Right kidney (tissue), 1 donor: Measurements from ENCODE around the gene ATF6.
"Not testable (repeated sequence)": the region's sequence is repeated elsewhere in the genome, so short reads cannot be mapped to it uniquely, and the experiment has no call there.

Source experiments
- DNase-seq: peaks from one replicate; pipeline ENCODE4 v3.0.0-alpha.2; 2016

The ATF6 gene

DNA sequence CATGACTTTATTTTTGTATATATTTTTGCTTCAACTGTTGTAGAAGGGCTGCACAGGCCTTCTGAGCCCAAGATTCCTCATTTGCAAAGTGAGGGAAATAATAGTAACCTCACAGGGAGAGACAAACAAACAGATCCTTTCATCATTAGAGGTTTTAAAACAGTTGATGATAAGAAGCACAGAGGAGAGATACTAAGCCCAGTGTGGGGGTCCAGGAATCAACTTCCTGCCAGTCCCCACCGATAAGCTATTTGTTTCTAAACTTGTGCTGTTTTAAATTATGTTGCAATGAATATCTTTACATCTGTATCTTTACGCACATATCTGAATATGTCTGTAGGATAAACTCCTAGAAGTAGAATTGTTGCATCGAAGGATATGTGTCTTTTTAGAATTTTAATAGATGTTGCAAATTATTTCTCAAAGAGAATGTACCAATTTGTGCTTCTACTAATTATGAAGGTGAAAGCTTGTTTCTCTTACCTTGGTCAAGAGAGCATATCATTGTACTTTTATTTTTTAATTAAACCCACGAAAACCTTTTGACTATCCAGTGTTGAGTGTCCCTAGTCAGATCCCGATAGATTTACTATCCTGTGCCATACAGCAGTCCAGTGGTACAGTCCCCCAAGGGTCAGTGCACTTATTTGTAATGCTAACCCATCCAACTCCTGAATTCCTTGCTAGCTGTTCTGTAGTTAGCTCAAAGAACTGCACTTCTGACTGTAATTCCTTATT lies 34.0 kb upstream of the ATF6 start:
- DNase-seq = no peak

DNA sequence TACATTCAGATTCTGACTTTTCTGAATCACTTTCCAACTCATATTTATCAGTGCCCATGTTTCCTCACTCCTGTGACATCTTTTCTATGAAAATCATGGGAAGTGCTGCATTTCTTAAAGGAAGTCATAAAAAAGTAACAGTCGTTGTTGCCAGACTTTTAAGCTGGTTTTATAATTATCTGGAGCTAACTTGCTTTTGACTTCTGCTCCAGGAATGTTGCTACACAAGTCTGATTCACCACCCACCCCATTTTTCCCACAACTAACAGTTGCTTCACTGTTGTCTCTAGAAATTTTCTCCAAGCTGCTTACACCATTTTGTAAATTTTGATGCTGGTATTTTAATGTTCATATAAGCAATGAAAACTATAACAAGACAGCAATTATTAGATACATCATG lies 32.6 kb upstream of the ATF6 start:
- DNase-seq = no peak

DNA sequence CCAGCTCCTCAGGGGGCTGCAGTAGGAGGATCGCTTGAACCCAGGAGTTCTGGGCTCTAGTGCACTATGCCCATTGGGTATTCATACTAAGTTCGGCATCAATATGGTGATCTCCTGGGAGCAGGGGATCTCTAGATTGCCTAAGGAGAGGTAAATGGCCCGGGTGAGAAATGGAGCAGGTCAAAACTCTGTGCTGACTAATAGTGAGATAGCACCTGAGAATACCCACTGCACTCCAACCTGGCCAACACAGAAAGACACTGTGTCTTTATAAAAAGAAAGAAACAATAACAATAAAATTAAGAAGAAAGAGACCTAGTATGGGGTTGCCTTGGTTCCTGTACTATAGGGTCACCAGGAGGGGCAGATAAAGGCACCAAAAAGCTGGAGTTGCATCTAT lies 30.3 kb upstream of the ATF6 start:
- DNase-seq = no peak

DNA sequence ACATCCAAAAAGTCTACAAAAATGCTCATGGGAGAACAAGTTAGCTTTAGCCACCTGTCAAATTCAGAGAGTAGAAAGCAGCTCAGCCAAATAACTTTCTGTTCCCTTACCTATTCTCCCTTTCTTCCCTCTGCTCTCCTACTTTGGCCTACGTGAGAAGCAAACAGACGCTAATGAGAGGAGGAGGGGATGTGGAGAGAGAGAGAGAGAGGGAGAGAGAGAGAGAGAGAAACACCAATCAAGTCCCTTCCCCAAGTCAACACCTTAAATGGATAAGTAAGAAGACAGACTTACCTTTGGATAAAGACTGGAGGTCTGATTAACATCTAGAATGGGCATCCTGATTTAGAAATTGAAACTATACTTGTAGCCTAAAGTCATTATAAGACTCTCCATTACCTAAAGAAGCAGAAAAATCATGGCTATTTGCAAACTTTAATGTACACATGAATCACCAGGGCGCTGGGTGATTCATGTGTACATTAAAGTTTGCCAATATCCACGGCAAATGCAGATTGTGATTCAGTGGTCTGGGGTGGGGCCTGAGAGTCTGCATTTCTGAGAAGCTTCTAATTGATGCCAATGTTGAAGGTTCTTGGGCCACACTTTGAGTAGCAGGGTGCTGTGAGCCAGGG lies 29.7 kb upstream of the ATF6 start:
- no peak for DNase-seq

DNA sequence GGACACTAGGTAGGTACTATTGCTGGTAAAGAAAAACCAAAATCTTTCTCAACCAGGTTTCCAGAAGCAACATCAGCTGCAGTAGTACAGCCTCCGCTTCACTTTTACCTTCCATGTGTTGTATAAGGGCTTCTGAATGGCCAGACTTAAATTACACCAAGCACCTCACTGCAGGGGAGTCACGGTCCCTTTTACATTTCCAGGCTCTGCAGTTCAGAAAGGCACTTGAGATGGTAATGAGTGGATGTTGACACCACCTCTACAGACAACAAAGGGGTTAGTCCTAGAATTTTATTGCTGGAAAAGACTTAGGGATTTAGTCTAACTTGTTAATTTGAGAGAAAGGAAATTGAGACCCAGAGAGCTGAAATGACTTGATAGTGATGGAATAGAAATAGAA lies 28.5 kb upstream of the ATF6 start:
- no peak for DNase-seq

DNA sequence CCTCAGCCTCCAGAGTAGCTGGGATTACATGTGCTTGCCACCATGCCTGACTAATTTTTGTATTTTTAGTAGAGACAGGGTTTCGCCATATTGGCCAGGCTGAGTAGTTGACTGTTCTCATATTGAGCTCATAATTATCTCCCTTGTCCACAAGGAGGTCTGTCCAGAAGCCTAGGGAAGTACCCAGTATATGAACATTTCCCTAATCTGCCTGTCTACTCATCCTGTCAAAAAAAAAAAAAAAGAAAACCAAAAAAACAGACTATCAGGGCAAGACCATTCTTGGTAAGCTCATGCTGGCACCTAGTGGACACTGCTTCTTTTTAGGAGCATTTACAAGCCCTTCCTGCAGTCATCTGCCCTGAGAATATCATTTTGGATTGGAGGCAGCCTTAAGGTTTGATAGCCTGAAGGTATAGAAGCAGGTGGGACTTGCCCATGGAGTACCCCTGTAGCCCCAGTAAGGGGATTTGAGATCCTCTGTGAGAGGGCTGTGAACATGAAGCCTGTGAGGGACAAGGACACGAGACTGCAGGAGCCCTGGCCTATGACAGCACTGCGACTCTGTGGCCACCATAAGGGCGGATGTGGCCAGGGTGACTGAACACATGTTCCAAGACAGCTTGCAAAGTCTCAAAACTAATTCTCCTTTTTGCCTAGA lies 27.4 kb upstream of the ATF6 start:
- DNase-seq = no peak

DNA sequence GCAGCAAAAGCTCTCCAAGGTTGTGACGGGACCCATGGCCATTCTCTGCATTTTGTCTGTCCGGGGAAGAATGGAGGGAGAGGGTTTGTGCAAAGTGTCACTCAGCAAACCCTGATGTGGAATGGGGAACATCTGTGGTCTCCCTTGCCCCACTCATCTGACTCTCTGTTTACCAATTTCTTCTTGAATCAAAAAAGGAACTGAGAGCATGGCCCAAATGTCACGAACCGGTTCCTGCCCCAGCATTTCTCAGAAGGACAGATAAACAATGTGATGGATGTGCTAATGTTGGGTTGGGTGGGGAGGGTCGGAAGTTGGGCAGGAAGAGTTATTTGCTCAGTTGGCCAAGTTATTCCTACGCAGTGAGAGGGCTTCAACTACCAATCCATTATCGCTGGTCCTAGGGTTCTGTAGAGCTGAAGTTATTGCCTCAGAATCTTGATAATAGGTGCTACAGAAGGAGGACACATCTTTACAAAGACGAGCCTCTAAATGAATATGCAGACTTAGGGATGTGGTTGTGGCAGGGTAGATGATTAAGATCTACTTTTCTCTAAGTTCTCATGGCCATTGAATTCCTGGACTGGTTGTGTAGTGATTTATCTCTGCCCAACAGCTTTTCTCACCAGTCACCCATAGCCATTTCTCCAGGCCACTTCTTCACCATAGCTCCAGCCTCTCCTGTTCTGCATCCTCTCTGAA lies 26.1 kb upstream of the ATF6 start:
- no peak for DNase-seq

DNA sequence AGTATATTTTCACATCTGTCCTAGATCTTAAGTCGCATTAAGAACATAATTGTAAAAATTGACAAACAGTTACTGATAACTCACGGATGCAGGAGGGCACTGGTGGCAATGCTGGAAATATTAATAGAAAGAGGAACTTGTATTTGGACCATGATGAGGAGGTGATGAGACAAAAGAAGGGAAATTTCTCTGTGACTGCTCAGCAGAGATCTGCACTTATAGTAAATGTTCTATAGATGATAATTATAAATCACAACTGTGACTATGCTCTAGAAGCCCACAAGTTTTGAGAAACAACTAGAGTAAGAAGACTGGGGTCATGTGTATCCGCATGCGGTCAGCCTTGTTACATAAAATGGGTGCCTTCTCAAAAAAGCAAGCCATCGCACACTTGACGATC lies 25.2 kb upstream of the ATF6 start:
- DNase-seq = no peak

DNA sequence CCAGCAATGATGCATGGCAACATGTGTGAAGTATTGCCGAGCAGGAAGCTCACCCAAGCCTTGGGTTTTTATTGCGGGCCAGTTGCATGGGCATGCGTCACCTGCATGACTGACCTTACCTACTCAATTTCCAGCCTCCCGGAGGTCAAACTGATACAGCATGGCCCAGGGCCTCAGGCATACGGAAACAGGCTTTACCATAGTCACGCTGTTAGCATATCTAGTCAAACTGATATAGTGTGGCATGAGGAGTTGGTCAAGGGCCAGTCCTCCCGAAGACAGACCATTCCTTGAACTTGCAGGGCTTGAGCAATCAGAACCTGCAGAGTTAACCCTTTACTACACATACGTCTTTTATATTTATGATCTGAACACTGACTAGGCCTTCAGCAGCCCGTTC lies 22.9 kb upstream of the ATF6 start:
- no peak for DNase-seq

DNA sequence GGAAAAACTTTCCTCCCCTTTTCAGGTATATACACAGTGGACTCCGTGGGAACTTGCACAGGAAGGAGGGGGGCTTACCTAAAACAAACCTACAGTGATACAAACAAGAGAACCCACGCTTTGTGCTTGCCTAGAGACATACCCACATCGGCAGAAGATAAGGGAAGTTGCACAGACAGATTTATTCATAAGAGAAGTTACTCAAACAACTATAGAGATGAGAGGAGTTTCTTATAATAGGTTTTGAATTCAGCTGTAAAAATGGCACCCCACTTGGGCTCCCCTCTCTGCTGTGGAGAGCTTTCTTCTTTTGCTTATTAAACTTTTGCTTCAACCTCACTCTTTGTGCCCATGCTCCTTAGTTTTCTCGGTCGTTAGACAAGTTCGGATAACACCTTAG lies 18.3 kb upstream of the ATF6 start:
- no peak for DNase-seq

DNA sequence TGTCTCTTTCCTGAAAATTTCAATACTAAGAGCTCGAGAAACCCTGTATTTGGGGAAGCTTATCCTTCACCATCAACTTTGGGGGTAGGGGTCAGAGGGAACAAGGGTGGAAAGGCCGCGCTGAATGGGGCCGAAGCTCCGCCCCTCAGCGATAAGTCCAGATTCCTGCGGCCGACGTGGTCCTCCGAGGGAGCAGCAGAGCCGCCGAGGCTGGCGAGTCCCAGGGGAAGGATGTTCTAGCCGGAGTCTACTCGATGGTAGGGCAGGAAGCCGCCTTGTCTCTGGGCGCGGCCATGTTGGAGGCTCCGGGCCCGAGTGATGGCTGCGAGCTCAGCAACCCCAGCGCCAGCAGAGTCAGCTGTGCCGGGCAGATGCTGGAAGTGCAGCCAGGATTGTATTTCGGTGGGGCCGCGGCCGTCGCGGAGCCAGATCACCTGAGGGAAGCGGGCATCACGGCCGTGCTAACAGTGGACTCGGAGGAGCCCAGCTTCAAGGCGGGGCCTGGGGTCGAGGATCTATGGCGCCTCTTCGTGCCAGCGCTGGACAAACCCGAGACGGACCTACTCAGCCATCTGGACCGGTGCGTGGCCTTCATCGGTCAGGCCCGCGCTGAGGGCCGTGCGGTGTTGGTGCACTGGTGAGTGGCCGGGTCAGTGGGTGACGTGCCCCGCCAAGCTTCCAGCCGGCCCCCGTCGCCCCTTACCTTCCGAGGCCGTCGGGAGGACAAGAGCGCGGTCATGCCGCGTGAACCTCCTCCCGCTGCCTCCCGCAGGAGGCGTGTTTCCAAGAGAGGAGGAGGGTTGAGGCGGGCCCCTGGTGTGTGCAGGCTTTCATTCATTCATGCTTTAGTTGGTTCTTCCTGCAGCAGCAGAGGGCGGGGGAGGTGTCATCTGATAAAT lies 16.4 kb upstream of the ATF6 start, which contains the start of gene DUSP12:
Gene DUSP12 (plus strand): TSS at position 278 of the 899 bp plus-strand sequence. CDS start 16 bp downstream, at position 294.
- DNase-seq = peak; percentile 99

DNA sequence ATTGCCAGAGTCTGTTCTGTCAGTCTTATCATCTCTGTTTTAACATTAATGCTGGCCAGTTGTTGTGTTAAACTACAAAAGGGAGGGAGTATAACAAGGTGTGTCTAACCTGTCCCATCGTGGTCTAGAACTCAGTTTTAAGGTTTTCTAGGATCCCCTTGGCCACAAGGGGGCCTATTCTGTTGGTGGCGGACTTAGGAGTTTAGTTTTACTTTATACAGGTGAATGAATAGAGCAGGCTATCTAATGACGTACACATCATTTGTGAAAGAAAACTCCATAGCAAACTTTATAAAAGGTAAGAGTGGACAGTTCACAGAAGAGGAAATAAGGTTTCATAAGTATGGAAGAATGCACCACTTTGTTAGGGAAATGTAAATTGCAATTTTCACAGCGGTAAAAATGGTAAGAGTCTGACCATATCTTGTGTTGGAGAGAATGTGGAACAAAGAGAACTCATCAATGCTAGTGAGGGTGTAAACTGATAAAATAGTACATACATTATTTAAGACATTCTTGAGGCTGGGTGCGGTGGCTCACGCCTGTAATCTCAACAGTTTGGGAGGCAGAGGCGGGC lies 2.5 kb upstream of the ATF6 start:
- DNase-seq = no peak

DNA sequence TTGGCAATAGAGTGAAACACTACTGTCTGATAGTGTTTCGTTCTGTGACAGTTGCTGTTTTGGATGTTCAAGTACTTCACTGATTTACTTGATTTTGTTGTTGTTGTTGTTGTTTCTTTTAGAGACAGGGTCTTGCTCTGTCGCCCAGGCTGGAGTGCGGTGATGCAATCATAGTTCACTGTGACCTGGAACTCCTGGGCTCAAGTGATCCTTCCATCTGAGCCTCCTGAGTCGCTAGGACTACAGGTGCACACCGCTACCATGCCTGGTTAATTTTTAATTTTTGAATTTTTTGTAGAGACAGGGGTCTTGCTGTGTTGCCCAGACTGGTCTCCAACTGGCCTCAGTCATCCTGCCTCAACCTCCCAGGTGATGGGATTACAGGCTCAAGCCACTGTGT lies 2.3 kb downstream of the ATF6 start:
- no peak for DNase-seq

DNA sequence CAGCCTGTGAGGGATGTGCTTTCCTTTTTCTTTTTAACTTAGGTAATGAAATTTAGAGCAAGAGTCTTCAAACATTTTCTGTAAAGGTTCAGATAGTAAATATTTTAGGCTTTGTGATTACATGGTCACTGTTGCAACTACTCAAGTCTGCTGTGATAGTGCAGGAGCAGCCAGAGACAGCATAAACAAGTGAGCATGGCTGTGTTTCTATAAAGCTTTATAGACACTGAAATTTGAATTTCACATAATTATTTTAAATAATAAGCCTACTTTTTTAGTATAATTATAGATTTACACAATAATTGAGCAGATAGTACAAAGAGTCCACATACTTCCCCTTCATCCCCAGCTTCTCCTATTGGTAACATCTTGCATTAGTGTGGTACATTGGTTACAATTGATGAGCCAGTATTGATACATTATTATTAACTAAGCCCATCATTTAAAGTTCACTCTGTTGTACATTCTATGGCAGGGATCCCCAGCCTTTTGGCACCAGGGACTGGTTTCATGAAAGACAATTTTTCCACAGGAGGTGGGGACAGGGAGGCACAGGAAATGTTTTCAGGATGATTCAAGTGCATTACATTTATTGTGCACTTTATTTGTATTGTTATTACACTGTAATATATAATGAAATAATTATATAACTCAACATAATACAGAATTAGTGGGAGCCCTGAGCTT lies 3.0 kb downstream of the ATF6 start:
- no peak for DNase-seq

DNA sequence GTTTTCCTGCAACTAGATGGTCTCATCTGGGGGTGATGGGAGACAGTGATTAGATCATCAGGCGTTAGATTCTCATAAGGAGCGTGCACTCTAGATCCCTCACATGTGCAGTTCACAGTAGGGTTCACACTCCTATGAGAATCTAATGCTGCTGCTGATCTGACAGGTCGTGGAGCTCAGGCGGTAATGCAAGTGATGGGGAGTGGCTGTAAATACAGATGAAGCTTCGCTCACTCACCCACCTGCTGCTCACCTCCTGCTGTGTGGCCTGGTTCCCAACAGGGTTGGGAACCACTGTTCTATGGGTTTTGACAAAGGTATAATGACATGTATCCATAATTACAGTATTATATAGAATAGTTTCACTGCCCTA lies 3.5 kb downstream of the ATF6 start:
- not testable (repeated sequence) for DNase-seq

DNA sequence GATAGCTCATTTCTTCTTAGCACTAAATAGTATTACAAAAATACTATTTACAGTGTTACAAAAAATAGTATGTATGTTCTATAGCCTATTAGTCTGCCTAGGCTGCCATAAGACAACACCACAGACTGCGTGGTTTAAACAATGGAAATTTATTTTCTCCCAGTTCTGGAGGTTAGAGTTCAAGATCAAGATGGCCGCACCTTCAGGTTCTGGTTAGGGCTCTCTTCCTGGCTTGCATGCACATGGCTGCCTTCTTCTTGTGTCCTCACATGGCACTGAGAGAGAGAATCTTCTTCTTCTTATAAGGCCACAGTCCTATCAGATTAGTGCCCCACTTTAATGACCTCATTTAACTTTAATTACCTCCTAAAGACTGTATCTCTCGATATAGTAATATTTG lies 4.1 kb downstream of the ATF6 start:
- no peak for DNase-seq

DNA sequence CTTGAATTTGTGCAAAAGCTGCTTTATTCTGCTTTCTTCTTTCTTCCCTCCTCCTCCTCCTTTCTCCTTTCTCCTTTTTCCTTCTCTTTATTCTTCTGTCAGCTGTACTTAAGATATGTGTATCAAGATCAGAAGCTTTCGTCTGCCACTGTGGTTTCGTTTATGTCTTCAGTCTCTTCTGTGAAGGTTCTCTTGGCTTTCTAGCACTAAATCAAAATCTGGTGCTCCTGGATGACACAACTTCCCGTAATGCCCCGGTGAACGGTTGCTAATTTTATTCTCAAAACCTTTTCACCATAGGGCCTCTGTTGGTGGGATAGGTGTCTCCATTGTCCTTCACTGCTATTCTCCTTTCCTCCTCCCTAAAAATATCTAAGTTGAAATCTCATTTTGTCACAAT lies 5.0 kb downstream of the ATF6 start:
- no peak for DNase-seq

DNA sequence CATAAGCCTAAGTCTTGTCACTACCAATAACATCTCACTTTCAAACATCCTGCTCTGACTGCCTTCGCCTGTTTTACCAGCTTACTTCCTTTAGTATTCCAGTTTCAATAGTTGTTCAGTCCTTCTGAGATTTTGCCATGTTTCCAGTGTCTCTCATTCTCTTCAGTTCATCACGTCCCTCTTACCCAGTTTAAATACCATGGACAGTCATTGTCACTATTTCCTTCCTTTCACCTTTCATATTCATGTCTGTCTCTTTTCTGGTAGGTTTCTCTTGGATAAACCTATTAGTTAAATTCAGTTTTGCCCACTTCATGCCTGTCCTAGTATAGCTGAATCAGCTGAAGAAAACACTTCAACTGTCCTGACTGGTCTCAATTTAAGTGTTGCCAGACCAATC lies 5.9 kb downstream of the ATF6 start:
- no peak for DNase-seq

DNA sequence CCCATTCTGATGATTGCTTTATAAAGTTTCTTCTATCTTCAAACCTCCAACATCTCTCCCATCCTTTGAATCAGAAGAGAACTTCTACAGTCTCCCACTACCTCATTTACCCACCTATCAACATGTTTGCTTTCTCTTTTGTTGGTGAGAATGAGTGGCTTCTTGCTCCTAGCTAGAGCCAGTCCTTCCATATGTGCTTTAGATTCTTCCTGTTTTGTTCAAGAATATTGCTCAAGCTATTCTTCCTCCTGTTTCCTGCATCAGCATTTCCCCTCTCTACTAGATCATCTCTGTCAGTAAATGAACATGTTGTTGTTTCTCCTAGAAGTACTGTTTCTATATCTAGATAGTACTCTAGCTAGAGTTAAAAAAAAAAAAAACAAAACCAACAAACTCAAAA lies 6.3 kb downstream of the ATF6 start:
- no peak for DNase-seq

DNA sequence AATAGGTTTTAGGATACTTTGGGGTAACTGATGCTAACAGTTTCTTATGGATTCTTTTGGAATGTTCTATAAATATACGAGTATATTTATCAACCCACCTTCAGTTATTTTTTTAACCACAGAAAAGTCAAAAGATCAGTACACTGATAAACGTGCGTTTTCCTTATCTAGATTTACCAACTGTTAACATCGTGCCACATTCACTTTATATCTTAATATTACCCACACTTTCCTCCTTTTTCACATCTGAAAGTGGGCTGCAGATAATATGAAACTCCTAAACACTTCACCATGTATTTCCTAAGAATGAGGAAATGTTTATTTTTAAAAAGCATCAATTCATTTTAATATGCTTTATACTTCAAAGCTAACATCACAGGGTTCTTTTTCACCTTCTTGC lies 7.7 kb downstream of the ATF6 start:
- no peak for DNase-seq

DNA sequence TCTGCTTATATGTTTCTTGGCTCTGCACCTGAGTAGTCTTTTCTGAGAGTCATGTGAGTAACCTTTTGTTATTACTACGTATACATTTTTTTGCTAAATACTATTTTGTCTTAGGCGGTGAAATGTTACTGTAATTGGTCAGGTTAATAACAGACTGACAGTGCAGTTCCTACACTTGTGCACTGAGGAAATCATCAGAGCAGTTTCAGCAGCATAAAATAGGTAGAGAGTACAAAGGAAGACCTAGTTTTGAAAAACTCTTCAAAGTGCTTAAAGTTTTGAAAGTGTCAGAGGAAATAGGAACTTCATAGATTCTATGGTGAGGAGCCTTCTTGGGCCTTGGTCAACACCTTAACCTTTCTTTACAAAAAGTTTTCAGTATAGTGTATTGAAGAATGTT lies 11.1 kb downstream of the ATF6 start:
- no peak for DNase-seq
